Measurements from ENCODE around the gene CSPG4. TPM values are rescaled to one million over a fixed set of nuclear protein-coding genes. Genes with fewer than 3 reads are reported as not detected.
"Not testable (repeated sequence)": the region's sequence is repeated elsewhere in the genome, so short reads cannot be mapped to it uniquely, and the experiment has no call there.

The CSPG4 gene
- 15.4 and 16.9 TPM in 2 replicates for total RNA-seq (2014; rRNA removed; shearing (Covaris generic))
- polyA plus RNA-seq (2015; cell fraction: cytosol; rRNA removed), result 4.5 and 4.7 TPM in 2 replicates
- polyA plus RNA-seq (2015; cell fraction: nucleus; rRNA removed), result 63.5 and 65.9 TPM in 2 replicates

GRCh38 chr15:75712668-75713337, at the start of gene CSPG4:
Gene CSPG4 (minus strand): TSS chr15:75712848. CDS start chr15:75712755, 93 bp downstream.
- peak; percentile 59 for DNase-seq (ENCODE audit: low read depth)

- not testable (repeated sequence) for DNase-seq (ENCODE audit: low read depth)
Measured at GRCh38 chr15:75762357-75762718, 49.7 kb upstream of the CSPG4 start.

GRCh38 chr15:75761446-75762356, 49.1 kb upstream of the CSPG4 start:
- DNase-seq (ENCODE audit: low read depth), result no peak

DNA sequence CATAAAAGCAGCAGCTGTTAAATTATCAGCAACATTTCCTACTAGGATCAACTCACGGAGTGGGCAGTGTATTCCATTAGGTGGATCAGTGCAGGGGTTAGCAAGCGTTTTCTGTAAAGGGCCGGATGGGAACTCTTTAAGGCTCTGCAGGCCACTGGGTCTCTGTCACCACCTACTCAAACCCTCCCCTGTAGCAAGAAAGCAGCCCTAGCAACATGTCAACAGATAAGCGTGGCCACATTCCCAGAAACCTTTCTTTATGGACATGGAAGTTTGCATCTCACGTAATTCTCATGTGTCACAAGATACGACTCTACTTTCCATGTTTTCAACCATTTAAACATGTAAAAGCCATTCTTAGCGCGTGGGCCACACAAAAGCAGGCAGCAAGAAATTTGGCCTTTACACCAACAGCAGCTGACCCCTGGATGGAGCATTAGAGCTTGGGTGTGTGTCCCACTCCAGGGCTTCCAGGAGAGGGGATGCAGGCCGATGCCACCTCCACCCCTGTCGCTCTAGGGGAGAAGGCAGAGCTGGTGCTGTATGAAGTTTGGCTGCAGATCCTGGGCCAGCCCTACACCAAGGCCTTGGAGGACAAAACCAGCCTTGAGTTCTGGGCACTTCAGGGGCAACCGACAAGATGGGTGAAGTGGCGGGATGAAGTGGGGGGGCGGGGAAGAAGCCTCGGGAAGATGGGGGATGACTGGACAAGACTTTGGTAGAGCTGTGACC, 48.2 kb upstream of the CSPG4 start:
- DNase-seq (ENCODE audit: low read depth), result no peak

DNA sequence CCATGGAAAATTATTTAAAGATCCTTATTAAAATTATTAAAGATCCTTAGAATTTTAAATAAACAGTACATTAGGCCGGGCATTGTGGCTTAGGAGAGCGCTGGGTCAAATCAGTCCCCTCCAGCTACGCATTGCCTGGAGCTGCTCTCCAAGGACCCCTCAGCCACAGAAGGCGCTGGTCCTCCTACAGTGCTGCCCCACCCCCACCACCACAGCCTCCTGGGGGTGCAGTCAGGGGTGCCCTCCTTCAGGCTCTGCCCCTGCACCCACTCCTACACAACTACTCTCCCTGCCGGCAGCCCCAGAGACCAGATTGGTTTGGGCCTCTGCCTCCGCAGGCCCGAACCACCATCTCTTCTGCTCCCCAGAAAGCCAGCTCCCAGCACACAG, 47.5 kb upstream of the CSPG4 start:
- DNase-seq (ENCODE audit: low read depth), result not testable (repeated sequence)

GRCh38 chr15:75759416-75760130, 46.9 kb upstream of the CSPG4 start:
- DNase-seq (ENCODE audit: low read depth), result no peak

DNA sequence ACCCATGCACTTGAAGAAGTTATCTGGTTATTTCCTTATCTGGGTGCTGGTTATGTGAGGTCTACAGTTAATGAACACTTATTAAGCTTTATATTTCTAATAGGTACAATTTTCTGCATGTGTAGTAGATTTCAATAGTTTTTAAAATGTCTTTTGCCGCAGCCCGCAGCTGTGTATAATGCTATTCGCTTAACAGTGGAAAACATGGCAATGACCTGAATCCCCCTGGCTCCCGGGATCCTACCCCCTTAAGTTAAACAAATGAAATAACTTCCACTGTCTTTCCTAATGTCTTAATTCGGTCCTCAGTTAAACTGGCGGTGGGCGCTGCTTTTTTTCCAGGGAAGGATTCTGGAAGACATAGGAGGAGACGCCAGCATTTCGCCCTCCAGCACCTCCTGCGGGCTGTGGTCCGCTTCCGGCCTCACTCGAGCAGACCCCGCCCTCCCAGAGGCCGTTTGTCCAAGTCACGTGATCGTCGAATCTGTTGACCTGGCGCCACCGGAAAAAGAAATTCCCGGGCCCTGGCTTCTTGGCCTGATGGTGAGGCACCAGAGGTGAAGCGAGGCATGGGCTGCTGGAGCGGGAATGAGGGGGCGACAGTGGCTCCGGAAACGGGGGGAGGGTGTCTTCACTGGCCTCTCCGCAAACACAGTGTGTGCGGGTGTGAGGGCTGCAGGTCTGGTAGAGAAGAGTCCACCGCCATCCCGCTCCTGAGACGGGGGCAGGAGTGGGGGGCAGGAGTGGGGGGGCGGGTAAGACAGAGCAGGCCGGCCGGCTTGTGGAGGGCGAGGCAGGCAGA, 45.6 kb upstream of the CSPG4 start:
- DNase-seq (ENCODE audit: low read depth), result peak; percentile 83

- not testable (repeated sequence) for DNase-seq (ENCODE audit: low read depth)
Measured at GRCh38 chr15:75754871-75755270, 42.2 kb upstream of the CSPG4 start.

- no peak for DNase-seq (ENCODE audit: low read depth)
Measured at GRCh38 chr15:75753145-75753544, 40.5 kb upstream of the CSPG4 start.

DNA sequence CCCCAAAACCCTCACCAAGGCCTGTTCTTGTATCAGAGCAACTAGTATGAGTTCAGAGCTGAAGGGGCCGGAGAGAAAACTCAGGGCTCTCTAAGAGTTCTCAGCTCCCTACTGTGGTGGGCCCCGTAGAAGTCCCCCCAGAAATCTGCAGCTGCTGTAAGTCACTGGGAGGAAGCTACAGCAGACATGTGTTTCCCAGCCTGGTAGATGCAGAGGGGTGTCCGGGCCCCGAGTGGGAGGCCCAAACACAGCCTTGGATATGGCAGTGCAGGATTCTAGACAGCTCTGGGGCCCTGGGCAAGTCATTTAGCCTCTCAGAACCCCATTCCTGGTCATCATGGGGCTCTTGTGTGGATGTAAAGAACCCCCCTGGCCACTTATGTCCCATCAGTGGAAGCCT, 39.2 kb upstream of the CSPG4 start:
- DNase-seq (ENCODE audit: low read depth), result no peak

DNA sequence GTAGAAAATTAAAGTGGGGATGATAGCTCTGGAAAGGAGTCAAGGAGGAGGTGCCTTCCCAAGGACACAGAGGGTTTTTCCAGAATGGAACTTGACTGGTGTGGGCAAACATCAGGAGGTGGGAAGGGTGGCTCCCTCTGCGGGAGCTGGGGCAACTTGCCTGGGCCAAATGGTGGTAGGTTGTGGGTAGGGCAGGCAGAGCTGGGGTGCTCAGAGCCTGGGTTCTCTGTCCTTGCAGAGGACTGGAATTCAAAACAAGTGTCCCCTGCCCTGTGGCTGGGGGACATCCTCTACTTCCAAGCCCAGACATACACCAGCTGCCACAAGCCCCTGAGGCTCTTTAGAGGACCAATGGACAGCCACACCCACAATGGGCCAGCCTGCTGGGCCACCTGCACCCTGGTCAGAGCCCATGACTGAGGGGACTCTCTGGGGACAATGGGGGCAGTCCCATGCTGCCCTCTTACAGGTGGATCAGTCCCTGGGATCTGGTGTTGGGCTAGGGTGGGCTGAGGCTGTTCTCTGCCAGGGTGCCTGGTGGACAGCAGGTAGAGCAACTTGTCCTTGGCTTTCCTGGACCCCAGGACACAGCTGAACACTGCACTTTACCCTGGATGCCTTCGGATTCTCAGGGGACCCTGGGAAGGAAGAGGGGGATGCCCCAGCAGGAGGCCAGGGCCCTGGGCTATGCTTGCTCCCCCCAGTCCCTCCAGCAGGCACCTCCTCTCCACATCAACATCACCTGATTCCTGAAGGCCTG, 38.6 kb upstream of the CSPG4 start:
- DNase-seq (ENCODE audit: low read depth), result no peak

DNA sequence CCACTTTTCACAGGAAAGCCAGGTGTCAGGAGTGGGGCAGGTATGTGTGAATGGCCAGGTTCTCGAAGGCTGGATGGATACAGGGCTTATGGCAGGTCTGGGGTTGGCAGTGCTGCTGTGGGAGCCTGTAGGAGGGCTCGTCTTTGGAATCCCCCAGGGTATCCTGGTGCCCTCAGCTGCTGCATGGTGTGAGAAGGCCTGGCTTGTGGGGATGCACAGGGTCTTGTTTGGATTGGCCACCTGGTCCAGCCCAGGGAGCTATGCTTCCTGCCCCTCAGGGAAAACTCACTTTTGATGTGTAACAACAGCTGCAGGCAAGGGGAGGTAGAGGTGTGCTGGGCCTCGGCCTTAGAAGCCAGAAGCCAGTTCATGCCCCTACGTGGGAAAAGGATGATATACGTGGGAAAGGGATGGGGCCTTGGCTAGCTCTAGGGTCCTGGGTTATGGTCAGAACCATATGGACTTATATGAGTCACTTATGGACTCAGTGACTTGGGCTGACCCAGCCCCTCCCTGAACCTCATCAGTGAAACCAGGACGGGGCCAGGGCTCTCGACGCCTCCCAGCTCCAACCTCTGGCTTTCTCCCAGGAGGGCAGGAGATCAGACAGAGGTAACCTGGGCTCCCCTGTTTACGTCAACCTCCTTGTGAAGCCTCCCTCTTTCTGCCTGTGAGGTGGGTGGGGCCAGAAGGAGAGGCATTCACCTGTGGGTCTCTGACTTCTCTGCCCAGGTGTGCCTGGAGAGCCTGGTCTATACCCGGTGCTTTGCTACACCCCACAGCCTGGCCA, 37.8 kb upstream of the CSPG4 start:
- no peak for DNase-seq (ENCODE audit: low read depth)

GRCh38 chr15:75749820-75750219, 37.2 kb upstream of the CSPG4 start:
- no peak for DNase-seq (ENCODE audit: low read depth)

- not testable (repeated sequence) for DNase-seq (ENCODE audit: low read depth)
Measured at GRCh38 chr15:75748882-75749281, 36.2 kb upstream of the CSPG4 start.

GRCh38 chr15:75747121-75747520, 34.5 kb upstream of the CSPG4 start:
- not testable (repeated sequence) for DNase-seq (ENCODE audit: low read depth)

GRCh38 chr15:75745305-75745704, 32.7 kb upstream of the CSPG4 start:
- no peak for DNase-seq (ENCODE audit: low read depth)

- not testable (repeated sequence) for DNase-seq (ENCODE audit: low read depth)
Measured at GRCh38 chr15:75742346-75742745, 29.7 kb upstream of the CSPG4 start.

GRCh38 chr15:75739791-75740190, 27.1 kb upstream of the CSPG4 start:
- no peak for DNase-seq (ENCODE audit: low read depth)
